ENCODE measurements around the gene ADAP1. TPM values are rescaled to one million over a fixed set of nuclear protein-coding genes. Genes with fewer than 3 reads are reported as not detected.

Gene ADAP1
- polyA plus RNA-seq, 6 donors from 2014 or later = 3.3 to 7.0 (median 4.3) TPM

GRCh38 chr7:975702-976473 lies 21.4 kb upstream of the ADAP1 start:
- DNase-seq = no peak
- peaks cover 8 to 17% of the 10 kb centered on the region in 2 donors for H3K36me3 Mint-ChIP-seq
- peak overlapping the region in 5 of 6 donors; percentile 51 to 90 (median 79) for H3K27ac Mint-ChIP-seq
- no peaks in the 10 kb centered on the region for H3K9me3 Mint-ChIP-seq
- peaks cover 15 to 28% (median 23%) of the 10 kb centered on the region in 3 donors for H3K4me1 Mint-ChIP-seq
- peak overlapping the region; percentile 57 to 98 (median 91) for H3K4me3 Mint-ChIP-seq
- ATAC-seq (ENCODE audit: low read depth in 2 of 2) = no peak
- no peaks in the 10 kb centered on the region for H3K27me3 Mint-ChIP-seq

GRCh38 chr7:974820-975681 lies 20.6 kb upstream of the ADAP1 start, which contains the start of gene COX19:
COX19 (minus strand) TSS chr7:975549; CDS start chr7:975509, 40 bp downstream.
- ATAC-seq (ENCODE audit: low read depth in 2 of 2) (peak; percentile 86 to 89), DNase-seq (peak; percentile 86)
- H3K9me3 Mint-ChIP-seq = no peaks in the 10 kb centered on the region
- peak within 1 kb of the TSS; percentile 89 to 98 (median 94) for H3K4me3 Mint-ChIP-seq
- peaks cover 17 to 28% (median 25%) of the 10 kb centered on the region in 3 donors for H3K4me1 Mint-ChIP-seq
- H3K36me3 Mint-ChIP-seq = peaks cover 8 to 18% of the 10 kb centered on the region in 2 donors
- H3K27me3 Mint-ChIP-seq = no peaks in the 10 kb centered on the region
- peak within 1 kb of the TSS; percentile 90 to 98 (median 96) for H3K27ac Mint-ChIP-seq

- Mint-ChIP-seq H3K27me3 (no peaks in the 10 kb centered on the region), H3K9me3 (no peaks in the 10 kb centered on the region), H3K4me1 (peaks cover 19 to 28% (median 25%) of the 10 kb centered on the region in 3 donors), H3K36me3 (peaks cover 8 to 18% of the 10 kb centered on the region in 2 donors), H3K4me3 (peak overlapping the region; percentile 89 to 98 (median 94)), H3K27ac (peak overlapping the region; percentile 90 to 98 (median 96))
- DNase-seq (no peak), ATAC-seq (ENCODE audit: low read depth in 2 of 2) (no peak)
These were observed 19.7 kb upstream of the ADAP1 start for GRCh38 chr7:974172-974571.

- Mint-ChIP-seq H3K27ac (peak overlapping the region in 2 of 6 donors; percentile 32 to 65), H3K4me1 (peaks cover 19 to 32% (median 25%) of the 10 kb centered on the region in 3 donors), H3K36me3 (peaks cover 8 to 18% of the 10 kb centered on the region in 2 donors), H3K9me3 (no peaks in the 10 kb centered on the region), H3K4me3 (peak overlapping the region; percentile 30 to 74 (median 64)), H3K27me3 (no peaks in the 10 kb centered on the region)
- ATAC-seq (ENCODE audit: low read depth in 2 of 2) (no peak), DNase-seq (no peak)
These were observed 18.8 kb upstream of the ADAP1 start for GRCh38 chr7:973312-973711.

- Mint-ChIP-seq H3K27me3 (no peaks in the 10 kb centered on the region), H3K27ac (no peak overlapping the region), H3K9me3 (no peaks in the 10 kb centered on the region), H3K4me3 (peak overlapping the region in 7 of 8 donors; percentile 16 to 74 (median 57)), H3K4me1 (peaks cover 19 to 34% (median 23%) of the 10 kb centered on the region in 3 donors), H3K36me3 (peaks cover 9 to 18% of the 10 kb centered on the region in 2 donors)
- DNase-seq (no peak), ATAC-seq (ENCODE audit: low read depth in 2 of 2) (no peak)
These were observed 18.3 kb upstream of the ADAP1 start for GRCh38 chr7:972676-973309.

- H3K36me3 Mint-ChIP-seq = peaks cover 12 to 18% of the 10 kb centered on the region in 2 donors
- H3K9me3 Mint-ChIP-seq = no peaks in the 10 kb centered on the region
- peak overlapping the region in 4 of 8 donors; percentile 12 to 65 (median 50) for H3K4me3 Mint-ChIP-seq
- H3K27ac Mint-ChIP-seq = peak overlapping the region in 2 of 6 donors; percentile 49 to 52
- ATAC-seq (ENCODE audit: low read depth in 2 of 2) = no peak
- H3K27me3 Mint-ChIP-seq = no peaks in the 10 kb centered on the region
- no peak for DNase-seq
- peaks cover 19 to 37% (median 19%) of the 10 kb centered on the region in 3 donors for H3K4me1 Mint-ChIP-seq
These were observed 17.6 kb upstream of the ADAP1 start for GRCh38 chr7:972110-972509.

- no peak for DNase-seq
- Mint-ChIP-seq H3K36me3 (peaks cover 12 to 18% of the 10 kb centered on the region in 2 donors), H3K27ac (peak overlapping the region in 2 of 6 donors; percentile 19 to 77), H3K4me1 (peaks cover 20 to 45% (median 25%) of the 10 kb centered on the region in 3 donors), H3K9me3 (no peaks in the 10 kb centered on the region), H3K4me3 (peak overlapping the region in 3 of 8 donors; percentile 47 to 72 (median 48)), H3K27me3 (no peaks in the 10 kb centered on the region)
- no peak for ATAC-seq (ENCODE audit: low read depth in 2 of 2)
These were observed 16.3 kb upstream of the ADAP1 start for GRCh38 chr7:970744-971143.

GRCh38 chr7:969403-969802 lies 14.9 kb upstream of the ADAP1 start:
- H3K9me3 Mint-ChIP-seq = no peaks in the 10 kb centered on the region
- H3K27me3 Mint-ChIP-seq = no peaks in the 10 kb centered on the region
- H3K4me1 Mint-ChIP-seq = peaks cover 27 to 51% (median 30%) of the 10 kb centered on the region in 3 donors
- no peak overlapping the region for H3K27ac Mint-ChIP-seq
- peaks cover 12 to 18% of the 10 kb centered on the region in 2 donors for H3K36me3 Mint-ChIP-seq
- DNase-seq (no peak), ATAC-seq (ENCODE audit: low read depth in 2 of 2) (no peak)
- no peak overlapping the region for H3K4me3 Mint-ChIP-seq

- Mint-ChIP-seq H3K4me1 (peaks cover 30 to 51% (median 34%) of the 10 kb centered on the region in 3 donors), H3K27me3 (no peaks in the 10 kb centered on the region), H3K9me3 (no peaks in the 10 kb centered on the region), H3K4me3 (no peak overlapping the region), H3K36me3 (peaks cover 12 to 18% of the 10 kb centered on the region in 2 donors), H3K27ac (peak overlapping the region in 1 of 6 donors; percentile 28)
- ATAC-seq (ENCODE audit: low read depth in 2 of 2) = no peak
- no peak for DNase-seq
These were observed 14.0 kb upstream of the ADAP1 start for GRCh38 chr7:968205-969105.

GRCh38 chr7:967361-968082 lies 13.0 kb upstream of the ADAP1 start:
- ATAC-seq (ENCODE audit: low read depth in 2 of 2) = no peak
- Mint-ChIP-seq H3K4me3 (peak overlapping the region in 2 of 8 donors; percentile 15 to 32), H3K4me1 (peaks cover 31 to 45% (median 36%) of the 10 kb centered on the region in 3 donors), H3K27ac (peak overlapping the region in 2 of 6 donors; percentile 44 to 89), H3K27me3 (no peaks in the 10 kb centered on the region), H3K36me3 (peaks cover 10 to 17% of the 10 kb centered on the region in 2 donors), H3K9me3 (no peaks in the 10 kb centered on the region)
- no peak for DNase-seq

- no peak overlapping the region for H3K4me3 Mint-ChIP-seq
- no peak for DNase-seq
- peak overlapping the region in 5 of 6 donors; percentile 4 to 73 (median 29) for H3K27ac Mint-ChIP-seq
- H3K4me1 Mint-ChIP-seq = peaks cover 28 to 39% (median 32%) of the 10 kb centered on the region in 3 donors
- H3K9me3 Mint-ChIP-seq = no peaks in the 10 kb centered on the region
- peaks cover 0 to 5% (median 4%) of the 10 kb centered on the region in 3 donors for H3K27me3 Mint-ChIP-seq
- ATAC-seq (ENCODE audit: low read depth in 2 of 2) = no peak
- peaks cover 4 to 7% of the 10 kb centered on the region in 2 donors for H3K36me3 Mint-ChIP-seq
These were observed 12.0 kb upstream of the ADAP1 start for GRCh38 chr7:966291-967069.

Data from naive B cell (primary cell).